ENCODE measurements around the gene REL.

GRCh38 chr2:60861736-60862135 lies 19.6 kb upstream of the REL start:
- TF ChIP-seq POLR2A (IDR thresholded peaks at IDR 0.05; ENCODE audit: low read depth, low read length) (no peak), POLR2AphosphoS5 (IDR thresholded peaks at IDR 0.05; ENCODE audit: low read depth, low read length) (no peak), TAF1 (IDR thresholded peaks at IDR 0.05; ENCODE audit: borderline replicate concordance, low read depth, low read length) (no peak)
